HepG2 (cell line): Measurements from ENCODE around the gene NPPB. TPM values are rescaled to one million over a fixed set of nuclear protein-coding genes. Genes with fewer than 3 reads are reported as not detected.
A peak's percentile ranks its signal among the peaks of the same experiment; 100 is the strongest.

ENCODE experiments used
- HDAC6 ChIP-seq: fragments of 200-600 bp; sonication (generic); IDR thresholded peaks from 2 replicates; pipeline ENCODE4 v1.7.0; 2017; ENCODE audit warnings: mild to moderate bottlenecking, antibody characterized with exemption, low read length, low read depth
- IKZF5 ChIP-seq: IDR thresholded peaks from 2 replicates; pipeline ENCODE4 v1.6.1; 2018; ENCODE audit warnings: missing genetic modification reagents, mild to moderate bottlenecking, missing compliant biosample characterization
- MLX ChIP-seq: IDR thresholded peaks from 2 replicates; pipeline ENCODE4 v1.6.1; 2016
- RFX5 ChIP-seq: IDR thresholded peaks from 2 replicates; pipeline ENCODE4 v1.6.1; 2011; ENCODE audit warnings: low read depth, low read length, improper control_type of control experiment
- SOX6 ChIP-seq, 2 experiments: fragments of 450-650 bp in 1 of 2; sonication (generic) in 1 of 2; formaldehyde crosslinking in 1 of 2; IDR thresholded peaks; 2 replicates each; pipeline versions ENCODE4 v1.4.0 to v1.6.1; 2017 to 2020; ENCODE audit warnings: antibody characterized with exemption in 1 of 2, mild to moderate bottlenecking in 1 of 2, missing genetic modification reagents in 1 of 2
- TEF ChIP-seq: sonication (generic); formaldehyde crosslinking; IDR thresholded peaks from 2 replicates; pipeline ENCODE4 v1.5.0; 2020; ENCODE audit warnings: missing genetic modification reagents
- THRA ChIP-seq: sonication (generic); formaldehyde crosslinking; IDR thresholded peaks from 2 replicates; pipeline ENCODE4 v1.4.0; 2020; ENCODE audit warnings: missing genetic modification reagents, borderline replicate concordance
- YEATS2 ChIP-seq: sonication (generic); formaldehyde crosslinking; IDR thresholded peaks from 2 replicates; pipeline ENCODE4 v1.4.0; 2020; ENCODE audit warnings: missing genetic modification reagents, borderline replicate concordance
- ZBTB49 ChIP-seq: sonication (generic); formaldehyde crosslinking; IDR thresholded peaks from 2 replicates; pipeline ENCODE4 v1.4.0; 2020; ENCODE audit warnings: missing genetic modification reagents, borderline replicate concordance
- ZNF142 ChIP-seq: sonication (generic); formaldehyde crosslinking; IDR thresholded peaks from 2 replicates; pipeline ENCODE4 v1.4.0; 2020; ENCODE audit warnings: missing genetic modification reagents
- ZNF224 ChIP-seq: sonication (generic); formaldehyde crosslinking; IDR thresholded peaks from 2 replicates; pipeline ENCODE4 v1.5.0; 2020; ENCODE audit warnings: mild to moderate bottlenecking, missing genetic modification reagents
- ZNF275 ChIP-seq: sonication (generic); formaldehyde crosslinking; IDR thresholded peaks from 2 replicates; pipeline ENCODE4 v1.8.0; 2022; ENCODE audit warnings: missing genetic modification reagents, mild to moderate bottlenecking, inconsistent platforms, borderline replicate concordance
- polyA plus RNA-seq, 8 experiments: library from polyadenylated mRNA; depleted of rRNA in 3 of 8; stranded (reverse) in 7 of 8; unstranded in 1 of 8; fragments of >200 nt; fragmentation: Illumina TruSeq in 4 of 8; extraction: Trizol in 4 of 8; gene quantifications; 2 replicates each; pipeline versions ENCODE4 v1.2.1 to v1.2.3, GENCODE V29; 2011 to 2016; ENCODE audit warnings: low read depth in 4 of 8, missing spikeins in 1 of 8, mixed read lengths in 1 of 8; ENCODE audit not compliant: insufficient read depth in 1 of 8
- total RNA-seq, 5 experiments: library from RNA; depleted of rRNA; stranded (reverse); fragments of >200 nt; fragmentation: Illumina TruSeq; extraction: Trizol; gene quantifications; 2 replicates each; pipeline ENCODE4 v1.2.3, GENCODE V29; 2016; ENCODE audit warnings: low read depth in 1 of 5

Gene NPPB
- total and polyA plus RNA-seq, 2 of the 13 experiments (the other 11 are each of a cell fraction or from before 2014, with no cell fraction given) = 1.9 TPM; not detected in 1

- TF ChIP-seq IKZF5 (peak; percentile 82), HDAC6 (peak; percentile 56; the same call in 1 of the 2 replicates), ZNF224 (CRISPR knock-in tag) (no peak), SOX6 (IDR thresholded peaks at IDR 0.05) (no peak), SOX6 (CRISPR knock-in tag; IDR thresholded peaks at IDR 0.05) (peak; percentile 74), MLX (CRISPR knock-in tag) (peak; percentile 41; the same call in 1 of the 2 replicates), ZBTB49 (CRISPR knock-in tag) (peak; percentile 66; the same call in 1 of the 2 replicates), TEF (peak; percentile 51; the same call in 1 of the 2 replicates), ZNF275 (peak; percentile 75; the same call in 1 of the 2 replicates), ZNF142 (CRISPR knock-in tag) (no peak), THRA (CRISPR knock-in tag) (peak; percentile 31; the same call in 1 of the 2 replicates), YEATS2 (CRISPR knock-in tag) (peak; percentile 63; the same call in 1 of the 2 replicates), RFX5 (no peak)
These were observed 49.4 kb upstream of the NPPB start (continued) for GRCh38 chr1:11908095-11908675.
